GM12874 (cell line): ENCODE results near the gene ARHGEF17.

Source experiments
- CTCF ChIP-seq: IDR thresholded peaks from 2 replicates; pipeline ENCODE4 v1.5.1; 2011; ENCODE audit warnings: low read depth, mild to moderate bottlenecking, control low read depth, low read length, moderate library complexity; ENCODE audit not compliant: insufficient read depth

The ARHGEF17 gene

DNA sequence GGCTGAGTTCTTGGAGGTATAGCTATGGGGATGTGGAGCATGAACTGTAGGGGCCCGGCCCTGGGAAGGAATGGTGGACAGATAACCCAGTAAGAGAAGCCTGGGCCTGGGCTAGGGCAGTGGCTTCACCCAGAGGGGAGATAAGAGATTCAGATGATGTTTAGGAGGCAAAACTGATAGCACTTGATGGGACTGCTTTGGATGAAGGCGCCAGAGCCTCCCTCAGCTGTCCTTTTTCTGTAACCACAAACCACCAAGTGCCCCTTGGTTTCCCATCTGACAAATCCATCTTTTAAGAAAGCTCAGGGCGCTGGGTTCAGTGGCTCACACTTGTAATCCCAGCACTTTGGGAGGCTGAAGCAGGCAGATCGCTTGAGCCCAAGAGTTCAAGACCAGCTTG is 91.6 kb downstream of the ARHGEF17 start:
- TF ChIP-seq CTCF, result no peak

GRCh38 chr11:73400293-73400692 is 92.2 kb downstream of the ARHGEF17 start:
- no peak for TF ChIP-seq CTCF

- TF ChIP-seq CTCF, result no peak
These were observed 93.3 kb downstream of the ARHGEF17 start for GRCh38 chr11:73401217-73401923.

- TF ChIP-seq CTCF, result no peak
These were observed 94.1 kb downstream of the ARHGEF17 start for GRCh38 chr11:73401924-73402833.

DNA sequence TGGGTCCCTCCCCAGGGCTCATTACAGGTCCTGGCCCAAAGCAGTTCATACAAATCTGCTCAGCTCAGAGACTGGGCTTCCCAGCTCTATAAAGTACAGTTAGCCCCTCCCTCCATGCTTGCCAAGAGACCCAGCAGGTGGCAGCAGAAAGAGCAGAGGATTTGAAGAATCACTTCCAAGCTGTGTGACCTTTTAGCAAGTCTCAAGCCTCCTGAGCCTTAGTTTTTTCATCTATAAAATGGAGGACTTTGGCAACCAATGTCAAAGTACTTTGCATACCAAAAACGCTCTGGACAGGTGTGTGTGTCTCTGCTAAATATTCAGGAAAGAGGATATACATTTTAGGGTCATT is 94.7 kb downstream of the ARHGEF17 start:
- TF ChIP-seq CTCF, result peak; percentile 31; the same call in 1 of the 2 replicates

DNA sequence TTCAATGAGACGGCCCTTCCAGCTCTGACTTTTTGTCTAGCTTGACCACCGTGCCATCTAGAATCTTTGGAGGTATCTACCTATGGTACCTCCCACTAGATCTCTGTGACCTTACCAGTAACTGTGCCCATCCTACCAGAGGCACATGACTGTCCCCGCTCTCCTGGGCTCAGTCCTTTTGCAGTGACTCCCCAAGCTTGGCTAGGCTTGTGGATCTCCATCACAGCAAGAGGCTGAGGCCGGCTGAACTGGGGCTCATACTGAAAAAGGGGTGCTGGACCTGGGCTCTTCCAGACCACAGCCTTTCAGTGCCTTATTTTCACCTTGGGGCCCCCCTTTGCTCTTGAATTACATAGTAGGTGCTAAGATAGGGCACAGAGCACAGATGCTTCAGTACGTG is 95.5 kb downstream of the ARHGEF17 start:
- TF ChIP-seq CTCF, result no peak

DNA sequence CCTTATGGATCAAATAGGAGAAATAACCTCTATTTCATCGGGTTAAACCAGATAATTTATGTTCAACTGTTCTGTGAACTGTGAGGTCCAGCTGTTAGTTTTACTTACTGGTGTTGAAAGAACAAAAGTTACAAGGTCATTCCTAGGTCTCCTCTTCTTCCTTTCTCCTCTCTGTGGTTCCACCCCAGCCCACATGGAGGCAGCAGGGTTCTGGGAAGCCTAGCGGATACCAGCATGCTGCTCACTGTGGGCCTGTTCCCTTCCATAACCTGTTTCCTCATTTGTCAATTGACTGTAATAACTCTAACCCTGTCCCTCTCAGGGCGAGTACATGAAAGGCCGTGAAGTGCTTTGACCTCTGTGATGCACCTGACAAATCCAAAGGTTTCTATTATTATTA is 96.0 kb downstream of the ARHGEF17 start:
- no peak for TF ChIP-seq CTCF
